ENCODE data around the gene PACS1.
A peak's percentile ranks its signal among the peaks of the same experiment; 100 is the strongest.

Gene PACS1

DNA sequence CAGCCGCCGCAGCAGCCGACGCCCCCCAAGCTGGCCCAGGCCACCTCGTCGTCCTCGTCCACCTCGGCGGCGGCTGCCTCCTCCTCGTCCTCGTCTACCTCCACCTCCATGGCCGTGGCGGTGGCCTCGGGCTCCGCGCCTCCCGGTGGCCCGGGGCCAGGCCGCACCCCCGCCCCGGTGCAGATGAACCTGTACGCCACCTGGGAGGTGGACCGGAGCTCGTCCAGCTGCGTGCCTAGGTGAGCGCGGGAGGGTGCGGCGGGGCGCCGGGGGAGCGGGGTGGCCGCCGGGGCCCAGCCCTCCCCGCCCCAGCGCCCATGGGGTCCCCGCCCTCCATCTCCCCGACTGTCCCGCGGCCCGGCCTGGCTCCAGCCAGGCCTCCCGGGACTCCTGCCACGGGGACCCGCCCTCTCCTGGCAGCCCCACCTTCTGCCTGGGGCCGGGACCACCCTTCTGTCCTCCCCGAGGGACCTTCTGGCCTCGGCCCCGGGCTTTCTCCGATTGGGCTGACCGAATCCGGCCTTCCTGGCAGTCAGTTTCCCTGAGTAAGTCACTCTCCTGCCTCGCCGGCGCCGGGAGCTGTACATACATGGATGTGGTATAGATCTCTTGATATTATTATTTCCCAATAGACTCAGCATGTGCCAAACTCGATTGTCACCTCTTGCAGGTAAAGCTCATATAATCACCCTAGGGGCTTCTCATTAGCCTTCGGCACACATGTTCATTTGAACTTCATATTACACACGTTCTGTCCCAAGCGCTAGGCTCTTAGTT, 720 bp downstream of the PACS1 start:
- TF ChIP-seq CTCF (IDR thresholded peaks at IDR 0.05; ENCODE audit: low read depth, low read length), result no peak
- H3K4me3 ChIP-seq (ENCODE audit: low read depth, low read length), result peak overlapping the region; percentile 76

- no peak for TF ChIP-seq CTCF (IDR thresholded peaks at IDR 0.05; ENCODE audit: low read depth, low read length)
- peak overlapping the region; percentile 76 for H3K4me3 ChIP-seq (ENCODE audit: low read depth, low read length)
Observed at GRCh38 chr11:66071381-66071801, 1.3 kb downstream of the PACS1 start.

DNA sequence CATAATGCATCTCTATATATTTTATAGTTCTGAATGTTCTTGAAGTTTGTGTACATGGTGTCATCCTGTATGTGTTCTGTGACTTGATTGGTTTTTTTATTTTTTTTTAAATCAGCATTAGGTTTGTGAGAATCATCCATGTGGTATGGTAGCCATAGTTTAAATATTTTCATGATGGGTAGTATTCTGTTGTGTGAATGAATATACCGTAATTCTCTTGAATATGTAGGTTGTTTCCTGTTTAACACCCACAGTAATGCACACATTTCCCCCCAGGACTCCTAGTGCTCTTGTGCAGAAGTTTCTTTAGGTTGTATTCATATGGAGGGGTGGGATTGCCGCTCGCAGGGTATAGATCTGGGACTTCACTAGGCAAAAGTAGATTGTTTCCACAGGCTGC, 2.0 kb downstream of the PACS1 start:
- TF ChIP-seq CTCF (IDR thresholded peaks at IDR 0.05; ENCODE audit: low read depth, low read length), result no peak
- H3K4me3 ChIP-seq (ENCODE audit: low read depth, low read length), result peak overlapping the region; percentile 76

DNA sequence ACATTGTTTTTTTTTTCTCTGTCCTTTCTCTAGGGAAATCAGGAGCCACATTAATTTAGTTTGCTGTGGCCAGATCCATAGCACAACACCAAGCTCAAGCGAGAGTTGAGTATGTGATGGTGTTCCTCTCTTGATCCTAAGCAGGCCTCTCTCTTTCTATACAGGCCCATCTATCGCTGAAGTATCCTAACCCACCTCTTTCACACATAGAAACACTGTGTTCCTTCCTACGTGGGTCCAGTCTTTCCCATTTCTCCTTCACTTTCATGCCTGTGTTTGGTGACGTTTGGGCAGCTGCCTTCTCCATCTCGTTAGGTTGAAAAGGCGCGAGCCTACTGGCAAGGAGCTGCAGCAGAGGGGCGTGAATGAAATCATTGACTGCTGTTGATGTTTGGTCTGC, 2.4 kb downstream of the PACS1 start:
- H3K4me3 ChIP-seq (ENCODE audit: low read depth, low read length), result no peak overlapping the region; the same call in 1 of the 2 replicates
- no peak for TF ChIP-seq CTCF (IDR thresholded peaks at IDR 0.05; ENCODE audit: low read depth, low read length)

GRCh38 chr11:66073669-66074068, 3.6 kb downstream of the PACS1 start:
- no peak overlapping the region for H3K4me3 ChIP-seq (ENCODE audit: low read depth, low read length)
- TF ChIP-seq CTCF (IDR thresholded peaks at IDR 0.05; ENCODE audit: low read depth, low read length), result no peak

- no peak for TF ChIP-seq CTCF (IDR thresholded peaks at IDR 0.05; ENCODE audit: low read depth, low read length)
- H3K4me3 ChIP-seq (ENCODE audit: low read depth, low read length), result no peak overlapping the region
Observed at GRCh38 chr11:66075273-66075672, 5.2 kb downstream of the PACS1 start.

DNA sequence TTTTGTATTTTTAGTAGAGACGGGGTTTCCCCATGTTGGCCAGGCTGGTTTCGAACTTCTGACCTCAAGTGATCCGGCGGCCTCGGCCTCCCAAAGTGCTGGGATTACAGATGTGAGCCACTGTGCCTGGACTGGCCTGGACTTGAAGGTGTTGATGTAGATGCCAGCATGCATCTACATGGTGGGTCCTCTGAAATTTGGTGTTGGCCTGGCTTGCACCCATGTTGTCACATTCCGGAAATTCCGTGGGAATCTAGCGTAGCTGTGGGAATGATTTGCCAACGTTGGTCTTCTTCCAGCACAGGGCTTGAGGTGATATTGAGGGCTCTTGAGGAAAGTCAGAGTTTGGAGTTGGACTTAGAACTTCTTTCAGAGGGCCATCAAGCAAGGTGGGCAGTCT, 6.5 kb downstream of the PACS1 start:
- TF ChIP-seq CTCF (IDR thresholded peaks at IDR 0.05; ENCODE audit: low read depth, low read length), result no peak
- no peak overlapping the region for H3K4me3 ChIP-seq (ENCODE audit: low read depth, low read length)
